Left ventricle myocardium inferior (tissue), 1 donor: ENCODE results near the gene RBP4. TPM values are rescaled to one million over a fixed set of nuclear protein-coding genes. Genes with fewer than 3 reads are reported as not detected.

ENCODE experiments used
- DNase-seq: peaks from one replicate; pipeline ENCODE4 v3.0.0-alpha.2; 2020
- H3K27ac ChIP-seq: fragments of 200-600 bp; replicated peaks from 2 replicates; pipeline ENCODE4 v1.8.0; 2021
- H3K27me3 ChIP-seq: fragments of 200-600 bp; 2 replicates; pipeline ENCODE4 v1.8.0; 2021; ENCODE audit warnings: low read depth
- H3K36me3 ChIP-seq: fragments of 200-600 bp; 2 replicates; pipeline ENCODE4 v1.8.0; 2021
- H3K4me1 ChIP-seq: fragments of 200-600 bp; 2 replicates; pipeline ENCODE4 v1.8.0; 2021
- H3K4me3 ChIP-seq: fragments of 200-600 bp; 2 replicates; pipeline ENCODE4 v1.8.0; 2021; ENCODE audit warnings: mild to moderate bottlenecking, moderate library complexity
- H3K9me3 ChIP-seq: fragments of 200-600 bp; replicated peaks from 2 replicates; pipeline ENCODE4 v1.8.0; 2021
- CTCF ChIP-seq: fragments of 200-600 bp; IDR thresholded peaks from 2 replicates; pipeline ENCODE4 v1.8.0; 2021; ENCODE audit warnings: antibody characterized with exemption, mild to moderate bottlenecking, borderline replicate concordance
- intact Hi-C: fragments of 100-400 bp; cut with micrococcal nuclease; formaldehyde crosslinking; loops from one replicate; pipeline ENCODE4 v1.11.0; 2022
- long read RNA-seq: library from polyadenylated mRNA; unstranded; transcript quantifications from one replicate; pipeline ENCODE4 v2.0.0, GENCODE V29; 2021
- total RNA-seq: library from RNA; stranded (reverse); fragmentation: NEBNext Ultra II Directional; extraction: Animal tissue kit (Norgen Biotek cat#: 25700); gene quantifications from one replicate; pipeline ENCODE4 v1.2.1, GENCODE V29; 2021
- donor health status: DM: no; HTN: yes; CAD: no; lungs with severe emphysema.

The RBP4 gene
- 1.1 TPM for total RNA-seq
- long read RNA-seq = 0 reads

- intact Hi-C loops = no loop called here
- no peak within 1 kb of the TSS for H3K27ac ChIP-seq
- peaks cover 13% of the 10 kb centered on the region for H3K4me1 ChIP-seq
- H3K27me3 ChIP-seq = peaks cover 71% of the 10 kb centered on the region
- peak within 1 kb of the TSS; percentile 59 for H3K4me3 ChIP-seq
- DNase-seq = no peak
- no peaks in the 10 kb centered on the region for H3K36me3 ChIP-seq
- TF ChIP-seq CTCF = no peak
- H3K9me3 ChIP-seq = no peaks in the 10 kb centered on the region
These were observed at the start of gene RBP4 for GRCh38 chr10:93601146-93601773. Gene RBP4 (minus strand): TSS chr10:93601235. CDS start chr10:93601028, 207 bp downstream.

GRCh38 chr10:93639791-93640190 lies 38.8 kb upstream of the RBP4 start:
- Histone ChIP-seq H3K4me3 (no peak overlapping the region), H3K27me3 (peaks cover 9% of the 10 kb centered on the region), H3K4me1 (no peaks in the 10 kb centered on the region), H3K9me3 (peaks cover 6% of the 10 kb centered on the region), H3K27ac (no peak overlapping the region), H3K36me3 (no peaks in the 10 kb centered on the region)
- TF ChIP-seq CTCF = no peak
- intact Hi-C loops = no loop called here
- DNase-seq = no peak

- H3K9me3 ChIP-seq = no peaks in the 10 kb centered on the region
- no peak overlapping the region for H3K4me3 ChIP-seq
- H3K27me3 ChIP-seq = peaks cover 18% of the 10 kb centered on the region
- TF ChIP-seq CTCF = no peak
- DNase-seq = no peak
- H3K4me1 ChIP-seq = no peaks in the 10 kb centered on the region
- no peak overlapping the region for H3K27ac ChIP-seq
- intact Hi-C loops = no loop called here
- H3K36me3 ChIP-seq = no peaks in the 10 kb centered on the region
These were observed 29.9 kb upstream of the RBP4 start for GRCh38 chr10:93630625-93631557.

GRCh38 chr10:93629647-93630305 lies 28.7 kb upstream of the RBP4 start:
- Histone ChIP-seq H3K9me3 (no peaks in the 10 kb centered on the region), H3K36me3 (no peaks in the 10 kb centered on the region), H3K4me1 (no peaks in the 10 kb centered on the region), H3K4me3 (no peak overlapping the region), H3K27me3 (peaks cover 18% of the 10 kb centered on the region), H3K27ac (no peak overlapping the region)
- DNase-seq = no peak
- TF ChIP-seq CTCF = no peak
- intact Hi-C loops = no loop called here

GRCh38 chr10:93628858-93629257 lies 27.8 kb upstream of the RBP4 start:
- H3K4me3 ChIP-seq = no peak overlapping the region
- no peaks in the 10 kb centered on the region for H3K9me3 ChIP-seq
- H3K36me3 ChIP-seq = no peaks in the 10 kb centered on the region
- TF ChIP-seq CTCF = no peak
- intact Hi-C loops = no loop called here
- no peaks in the 10 kb centered on the region for H3K4me1 ChIP-seq
- peaks cover 12% of the 10 kb centered on the region for H3K27me3 ChIP-seq
- DNase-seq = no peak
- H3K27ac ChIP-seq = no peak overlapping the region
